ENCODE results near the gene ZNF423. TPM values are rescaled to one million over a fixed set of nuclear protein-coding genes. Genes with fewer than 3 reads are reported as not detected.

Gene ZNF423
- total and polyA plus RNA-seq, 2 experiments from 2014 or later: 12.3 to 22.2 TPM

DNA sequence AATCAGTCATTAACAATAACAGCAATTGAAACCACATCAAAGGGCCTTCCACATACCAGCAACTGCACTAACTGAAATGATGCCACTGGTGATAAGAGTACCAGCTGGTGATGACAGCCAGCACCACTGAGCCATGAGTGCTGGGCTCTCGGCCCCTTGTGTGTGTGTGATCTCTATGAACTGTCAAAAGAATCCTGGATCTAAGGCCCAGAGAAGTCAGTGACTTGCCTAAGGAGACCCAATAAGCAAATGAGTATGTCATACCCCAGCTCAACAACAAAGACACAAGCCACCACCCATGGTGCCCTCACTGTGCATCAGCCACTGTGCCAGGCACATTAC lies 220.9 kb downstream of the ZNF423 start:
- no peaks in the 10 kb centered on the region for H3K9me3 ChIP-seq (ENCODE audit: low read depth)
- no peaks in the 10 kb centered on the region for H3K36me3 ChIP-seq
- TF ChIP-seq, protein P1, sequence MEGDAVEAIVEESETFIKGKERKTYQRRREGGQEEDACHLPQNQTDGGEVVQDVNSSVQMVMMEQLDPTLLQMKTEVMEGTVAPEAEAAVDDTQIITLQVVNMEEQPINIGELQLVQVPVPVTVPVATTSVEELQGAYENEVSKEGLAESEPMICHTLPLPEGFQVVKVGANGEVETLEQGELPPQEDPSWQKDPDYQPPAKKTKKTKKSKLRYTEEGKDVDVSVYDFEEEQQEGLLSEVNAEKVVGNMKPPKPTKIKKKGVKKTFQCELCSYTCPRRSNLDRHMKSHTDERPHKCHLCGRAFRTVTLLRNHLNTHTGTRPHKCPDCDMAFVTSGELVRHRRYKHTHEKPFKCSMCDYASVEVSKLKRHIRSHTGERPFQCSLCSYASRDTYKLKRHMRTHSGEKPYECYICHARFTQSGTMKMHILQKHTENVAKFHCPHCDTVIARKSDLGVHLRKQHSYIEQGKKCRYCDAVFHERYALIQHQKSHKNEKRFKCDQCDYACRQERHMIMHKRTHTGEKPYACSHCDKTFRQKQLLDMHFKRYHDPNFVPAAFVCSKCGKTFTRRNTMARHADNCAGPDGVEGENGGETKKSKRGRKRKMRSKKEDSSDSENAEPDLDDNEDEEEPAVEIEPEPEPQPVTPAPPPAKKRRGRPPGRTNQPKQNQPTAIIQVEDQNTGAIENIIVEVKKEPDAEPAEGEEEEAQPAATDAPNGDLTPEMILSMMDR (IDR thresholded peaks at IDR 0.05; ENCODE audit: low read depth, low read length): no peak
- no peak for DNase-seq (ENCODE audit: low read depth in 1 of 2, low spot score in 1 of 2)
- H3K27ac ChIP-seq: no peak overlapping the region
- no peak overlapping the region for H3K4me3 ChIP-seq
- H3K27me3 ChIP-seq: no peaks in the 10 kb centered on the region
- H3K4me1 ChIP-seq (ENCODE audit: low read depth): peaks cover 23% of the 10 kb centered on the region

GRCh38 chr16:49634235-49635008 lies 221.5 kb downstream of the ZNF423 start:
- no peak for DNase-seq (ENCODE audit: low read depth in 1 of 2, low spot score in 1 of 2)
- no peak overlapping the region for H3K27ac ChIP-seq
- H3K4me3 ChIP-seq: no peak overlapping the region
- H3K36me3 ChIP-seq: no peaks in the 10 kb centered on the region
- peaks cover 17% of the 10 kb centered on the region for H3K4me1 ChIP-seq (ENCODE audit: low read depth)
- no peaks in the 10 kb centered on the region for H3K9me3 ChIP-seq (ENCODE audit: low read depth)
- H3K27me3 ChIP-seq: no peaks in the 10 kb centered on the region
- TF ChIP-seq, protein P1 (IDR thresholded peaks at IDR 0.05; ENCODE audit: low read depth, low read length): no peak

GRCh38 chr16:49632795-49633184 lies 223.1 kb downstream of the ZNF423 start:
- TF ChIP-seq, protein P1 (IDR thresholded peaks at IDR 0.05; ENCODE audit: low read depth, low read length): no peak
- Histone ChIP-seq H3K9me3 (ENCODE audit: low read depth) (no peaks in the 10 kb centered on the region), H3K27ac (no peak overlapping the region), H3K4me3 (no peak overlapping the region), H3K27me3 (no peaks in the 10 kb centered on the region), H3K36me3 (no peaks in the 10 kb centered on the region), H3K4me1 (ENCODE audit: low read depth) (peaks cover 6% of the 10 kb centered on the region)
- DNase-seq (ENCODE audit: low read depth in 1 of 2, low spot score in 1 of 2): no peak

GRCh38 chr16:49632086-49632794 lies 223.7 kb downstream of the ZNF423 start:
- H3K4me1 ChIP-seq (ENCODE audit: low read depth): peaks cover 6% of the 10 kb centered on the region
- TF ChIP-seq, protein P1 (IDR thresholded peaks at IDR 0.05; ENCODE audit: low read depth, low read length): no peak
- no peak overlapping the region for H3K4me3 ChIP-seq
- H3K36me3 ChIP-seq: no peaks in the 10 kb centered on the region
- no peaks in the 10 kb centered on the region for H3K9me3 ChIP-seq (ENCODE audit: low read depth)
- H3K27me3 ChIP-seq: no peaks in the 10 kb centered on the region
- no peak for DNase-seq (ENCODE audit: low read depth in 1 of 2, low spot score in 1 of 2)
- H3K27ac ChIP-seq: no peak overlapping the region

DNA sequence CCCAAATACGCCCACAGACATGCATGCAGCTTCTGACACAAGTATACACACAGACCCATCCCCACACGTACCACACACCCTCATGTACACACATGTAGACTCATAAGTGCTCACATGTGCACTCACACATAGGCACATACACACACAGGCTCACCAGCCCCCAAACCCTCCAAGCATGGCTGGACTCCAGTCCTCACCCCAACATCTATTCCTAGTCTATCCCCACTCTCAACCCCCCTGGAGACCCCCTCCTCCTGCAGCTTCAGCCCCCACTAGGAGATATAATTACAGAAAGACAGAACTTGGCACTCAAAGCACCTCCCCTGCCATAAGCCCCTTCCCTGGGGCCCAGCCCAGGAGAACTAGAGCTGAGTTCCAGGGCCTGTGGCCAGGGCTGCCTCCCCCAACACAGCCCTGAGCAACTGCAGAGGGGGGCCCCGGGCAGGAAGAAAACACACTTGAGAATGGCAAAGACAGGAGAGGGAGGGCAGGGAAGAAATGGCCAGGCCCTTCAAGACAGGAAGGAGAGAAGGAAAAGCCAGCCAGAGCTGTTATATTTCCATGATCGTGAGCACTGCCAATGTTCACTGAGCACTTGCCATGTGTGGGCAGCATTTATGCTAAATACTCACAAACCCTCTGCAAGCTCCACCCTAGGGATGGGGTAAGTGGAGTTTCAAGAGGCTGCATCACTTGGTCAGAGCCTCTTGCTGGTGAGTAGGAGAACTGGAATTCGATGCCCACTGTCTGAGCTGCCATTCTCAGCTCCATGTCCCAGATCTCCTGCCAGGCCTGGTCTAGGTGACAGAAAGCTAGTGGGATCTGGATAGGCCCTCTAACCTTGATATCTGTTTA lies 224.5 kb downstream of the ZNF423 start:
- Histone ChIP-seq H3K27ac (no peak overlapping the region), H3K4me3 (no peak overlapping the region), H3K4me1 (ENCODE audit: low read depth) (peaks cover 6% of the 10 kb centered on the region), H3K27me3 (no peaks in the 10 kb centered on the region), H3K36me3 (no peaks in the 10 kb centered on the region), H3K9me3 (ENCODE audit: low read depth) (no peaks in the 10 kb centered on the region)
- DNase-seq (ENCODE audit: low read depth in 1 of 2, low spot score in 1 of 2): peak in 1 of 2 donors; percentile 59
- TF ChIP-seq, protein P1 (IDR thresholded peaks at IDR 0.05; ENCODE audit: low read depth, low read length): no peak
